Glutamatergic neuron (in vitro differentiated cells): ENCODE measurements around the gene POU2F1. TPM values are rescaled to one million over a fixed set of nuclear protein-coding genes. Genes with fewer than 3 reads are reported as not detected.

Source experiments
- DNase-seq: peaks from one replicate; pipeline ENCODE4 v3.0.0; 2022
- H3K27ac Mint-ChIP-seq: one replicate; pipeline ENCODE4 v1.8.0; 2020; ENCODE audit warnings: mild to moderate bottlenecking, mixed read lengths, inconsistent platforms; ENCODE audit not compliant: unreplicated experiment
- H3K27me3 Mint-ChIP-seq: one replicate; pipeline ENCODE4 v1.8.0; 2020; ENCODE audit warnings: mild to moderate bottlenecking, moderate library complexity, mixed read lengths, inconsistent platforms; ENCODE audit not compliant: unreplicated experiment
- H3K36me3 Mint-ChIP-seq: one replicate; pipeline ENCODE4 v1.8.0; 2020; ENCODE audit warnings: mild to moderate bottlenecking, mixed read lengths, inconsistent platforms; ENCODE audit not compliant: unreplicated experiment
- H3K4me1 Mint-ChIP-seq: one replicate; pipeline ENCODE4 v1.8.0; 2020; ENCODE audit warnings: mild to moderate bottlenecking, low read depth, mixed read lengths, inconsistent platforms; ENCODE audit not compliant: unreplicated experiment
- H3K4me3 Mint-ChIP-seq: one replicate; pipeline ENCODE4 v1.8.0; 2020; ENCODE audit warnings: mild to moderate bottlenecking, mixed read lengths, inconsistent platforms; ENCODE audit not compliant: unreplicated experiment
- H3K9me3 Mint-ChIP-seq: one replicate; pipeline ENCODE4 v1.8.0; 2020; ENCODE audit warnings: mild to moderate bottlenecking, moderate library complexity, mixed read lengths, inconsistent platforms; ENCODE audit not compliant: unreplicated experiment
- CTCF ChIP-seq: fragments of 200-600 bp; sonication (generic); IDR thresholded peaks from one replicate; pipeline ENCODE4 v1.5.0; 2021; ENCODE audit not compliant: partially characterized antibody, unreplicated experiment
- total RNA-seq: library from RNA; stranded (reverse); fragmentation: NEBNext Ultra II Directional; extraction: Animal tissue kit (Norgen Biotek cat#: 25700); gene quantifications from one replicate; pipeline ENCODE4 v1.2.1, GENCODE V29; 2021; ENCODE audit not compliant: unreplicated experiment

The POU2F1 gene
- total RNA-seq, 1 donor from 2014 or later = 37.7 TPM

GRCh38 chr1:167447521-167448136 is 226.9 kb downstream of the POU2F1 start:
- Mint-ChIP-seq H3K36me3 (no peaks in the 10 kb centered on the region), H3K27me3 (peaks cover 6% of the 10 kb centered on the region), H3K4me1 (peaks cover 4% of the 10 kb centered on the region), H3K27ac (no peak overlapping the region), H3K9me3 (peaks cover 2% of the 10 kb centered on the region), H3K4me3 (no peak overlapping the region)
- DNase-seq = no peak
- no peak for TF ChIP-seq CTCF

- H3K4me3 Mint-ChIP-seq = no peak overlapping the region
- H3K36me3 Mint-ChIP-seq = no peaks in the 10 kb centered on the region
- H3K27me3 Mint-ChIP-seq = peaks cover 7% of the 10 kb centered on the region
- peaks cover 2% of the 10 kb centered on the region for H3K9me3 Mint-ChIP-seq
- no peak for DNase-seq
- H3K4me1 Mint-ChIP-seq = no peaks in the 10 kb centered on the region
- no peak for TF ChIP-seq CTCF
- no peak overlapping the region for H3K27ac Mint-ChIP-seq
Observed at GRCh38 chr1:167450843-167451242, 230.2 kb downstream of the POU2F1 start.

GRCh38 chr1:167452483-167452882 is 231.8 kb downstream of the POU2F1 start:
- Mint-ChIP-seq H3K27ac (no peak overlapping the region), H3K27me3 (peaks cover 10% of the 10 kb centered on the region), H3K36me3 (peaks cover 2% of the 10 kb centered on the region), H3K4me3 (no peak overlapping the region), H3K9me3 (no peaks in the 10 kb centered on the region), H3K4me1 (peaks cover under 1% of the 10 kb centered on the region)
- no peak for TF ChIP-seq CTCF
- no peak for DNase-seq

GRCh38 chr1:167453123-167453522 is 232.4 kb downstream of the POU2F1 start:
- peaks cover 5% of the 10 kb centered on the region for H3K36me3 Mint-ChIP-seq
- H3K27me3 Mint-ChIP-seq = peaks cover 13% of the 10 kb centered on the region
- H3K4me1 Mint-ChIP-seq = peaks cover 2% of the 10 kb centered on the region
- no peak for DNase-seq
- no peak overlapping the region for H3K27ac Mint-ChIP-seq
- H3K4me3 Mint-ChIP-seq = no peak overlapping the region
- no peaks in the 10 kb centered on the region for H3K9me3 Mint-ChIP-seq
- TF ChIP-seq CTCF = no peak

- Mint-ChIP-seq H3K9me3 (no peaks in the 10 kb centered on the region), H3K27me3 (peaks cover 13% of the 10 kb centered on the region), H3K27ac (peak overlapping the region; percentile 12), H3K36me3 (peaks cover 5% of the 10 kb centered on the region), H3K4me1 (peaks cover 2% of the 10 kb centered on the region), H3K4me3 (peak overlapping the region; percentile 79)
- DNase-seq = no peak
- TF ChIP-seq CTCF = no peak
Observed at GRCh38 chr1:167454304-167454893, 233.7 kb downstream of the POU2F1 start.
